Adrenal gland (tissue), 12 donors: ENCODE data around the gene MGMT. TPM values are rescaled to one million over a fixed set of nuclear protein-coding genes. Genes with fewer than 3 reads are reported as not detected.

ENCODE experiments used
- DNase-seq, 7 donors: peaks; one replicate each; pipeline ENCODE4 v3.0.0-alpha.2; 2019 to 2020
- H3K27ac ChIP-seq, 5 donors: fragments of 200-600 bp; sonication (generic) in 4 of 5; 1 replicate in 3 of 5; 2 replicates in 2 of 5; pipeline versions ENCODE4 v1.5.1 to v1.8.0; 2016 to 2020; ENCODE audit warnings: mild to moderate bottlenecking in 1 of 5
- H3K27me3 ChIP-seq: fragments of 200-600 bp; 2 replicates; pipeline ENCODE4 v1.8.0; 2021
- H3K36me3 ChIP-seq, 2 donors: fragments of 200-600 bp; replicated peaks in 1 of 2; 1 replicate in 1 of 2; 2 replicates in 1 of 2; pipeline versions ENCODE4 v1.5.1 to v1.8.0; 2018 to 2022
- H3K4me1 ChIP-seq, 2 donors: fragments of 200-600 bp; replicated peaks in 1 of 2; 1 replicate in 1 of 2; 2 replicates in 1 of 2; pipeline versions ENCODE4 v1.5.1 to v1.8.0; 2018 to 2021
- H3K4me3 ChIP-seq, 4 donors: fragments of 200-600 bp; sonication (generic) in 3 of 4; one replicate each; pipeline ENCODE4 v1.5.1; 2016 to 2018
- H3K9me3 ChIP-seq, 3 donors: fragments of 200-600 bp; sonication (generic) in 1 of 3; replicated peaks in 1 of 3; 1 replicate in 2 of 3; 2 replicates in 1 of 3; pipeline versions ENCODE4 v1.5.1 to v1.8.0; 2016 to 2021
- CTCF ChIP-seq, 6 experiments: fragments of 450-650 bp in 4 of 6; fragments of 200-600 bp in 2 of 6; sonication (generic) in 1 of 6; IDR thresholded peaks; 1 replicate in 5 of 6; 2 replicates in 1 of 6; pipeline versions ENCODE4 v1.5.1 to v1.8.0; 2016 to 2021; ENCODE audit warnings: antibody characterized with exemption in 6 of 6, mild to moderate bottlenecking in 2 of 6, moderate library complexity in 1 of 6
- POLR2A ChIP-seq, 2 donors: fragments of 450-650 bp; IDR thresholded peaks; one replicate each; pipeline ENCODE4 v1.6.1; 2017; ENCODE audit warnings: antibody characterized with exemption in 2 of 2, mild to moderate bottlenecking in 2 of 2, moderate library complexity in 1 of 2
- WGBS, 4 donors: extraction: QIAGEN DNeasy Blood & Tissue Kit in 2 of 4; methylation state at CpG; one replicate each; pipeline versions ENCODE4 v1.1.5 to v1.1.7; 2013 to 2017; 5-methylcytosine and 5-hydroxymethylcytosine counted together
- intact Hi-C, 2 donors: fragments of 100-400 bp; cut with DNase I; formaldehyde crosslinking; loops; one replicate each; pipeline versions ENCODE4 v1.14.1 to v1.15.0; 2022 to 2023
- polyA plus RNA-seq, 3 donors: library from polyadenylated mRNA; stranded (reverse); fragments of 200-250 nt in 2 of 3; fragments of 350-450 nt in 1 of 3; fragmentation: Illumina TruSeq in 1 of 3; extraction: RNeasy Lipid Tissue Mini Kit (QIAGEN cat#74804) in 1 of 3; gene quantifications; one replicate each; pipeline ENCODE4 v1.2.3, GENCODE V29; 2013 to 2014
- total RNA-seq, 9 donors: library from RNA; depleted of rRNA in 4 of 9; stranded (reverse); fragments of >200 nt in 4 of 9; fragments of 120-200 nt in 1 of 9; fragmentation: NEBNext Ultra II Directional in 1 of 9; extraction: Animal tissue kit (Norgen Biotek cat#: 25700) in 1 of 9; gene quantifications; one replicate each; pipeline versions ENCODE4 v1.1.0 to v1.2.4, GENCODE V29; 2013 to 2023
- donor health status: healthy with polysubstance abuse.
- donor health status: Bipolar disorder and iron deficiency.
- donor health status: DM: yes; HTN: yes; CAD: no.
- donor health status: DM: no; HTN: no; CAD: no.
- donor health status: DM: no; HTN: no; CAD: no.
- donor health status: DM: yes; HTN: yes; CAD: no.

MGMT gene
- total and polyA plus RNA-seq, 12 donors: 3.8 to 35.8 (median 21.2) TPM

- no peaks in the 10 kb centered on the region for H3K9me3 ChIP-seq
- intact Hi-C loops: no loop called here
- no peaks in the 10 kb centered on the region for H3K4me1 ChIP-seq
- DNase-seq: no peak
- no peaks in the 10 kb centered on the region for H3K27me3 ChIP-seq
- no peaks in the 10 kb centered on the region for H3K36me3 ChIP-seq
- H3K4me3 ChIP-seq: no peak overlapping the region
- TF ChIP-seq CTCF (IDR thresholded peaks at IDR 0.05) (no peak), POLR2A (IDR thresholded peaks at IDR 0.05) (no peak)
- no peak overlapping the region for H3K27ac ChIP-seq
- 93 to 97% (median 97%) methylated on average over 11 to 15 of the region's 15 CpGs for WGBS, 4 donors
Measured at GRCh38 chr10:129531195-129531968, 64.3 kb downstream of the MGMT start.

- Histone ChIP-seq H3K36me3 (no peaks in the 10 kb centered on the region), H3K4me3 (no peak overlapping the region), H3K4me1 (no peaks in the 10 kb centered on the region), H3K27me3 (no peaks in the 10 kb centered on the region), H3K9me3 (no peaks in the 10 kb centered on the region), H3K27ac (no peak overlapping the region)
- TF ChIP-seq POLR2A (IDR thresholded peaks at IDR 0.05): no peak
- 90 to 94% (median 91%) methylated on average over 6 to 10 of the region's 10 CpGs for WGBS, 4 donors
- intact Hi-C loops: no loop called here
- DNase-seq: no peak
Measured at GRCh38 chr10:129531969-129532660, 65.1 kb downstream of the MGMT start.

- TF ChIP-seq CTCF (IDR thresholded peaks at IDR 0.05): no peak
- TF ChIP-seq POLR2A (IDR thresholded peaks at IDR 0.05): no peak
- H3K27ac ChIP-seq: no peak overlapping the region
- 63 to 100% (median 81%) methylated on average over 1 to 12 of the region's 12 CpGs for WGBS, 4 donors
Measured at GRCh38 chr10:129532838-129533237, 65.8 kb downstream of the MGMT start.

GRCh38 chr10:129533281-129533680 is 66.2 kb downstream of the MGMT start:
- H3K27me3 ChIP-seq: no peaks in the 10 kb centered on the region
- WGBS, 4 donors: 73 to 91% (median 87%) methylated on average over 3 to 11 of the region's 11 CpGs
- H3K9me3 ChIP-seq: no peaks in the 10 kb centered on the region
- no peaks in the 10 kb centered on the region for H3K4me1 ChIP-seq
- H3K4me3 ChIP-seq: no peak overlapping the region
- intact Hi-C loops: no loop called here
- no peak overlapping the region for H3K27ac ChIP-seq
- TF ChIP-seq POLR2A (IDR thresholded peaks at IDR 0.05) (no peak), CTCF (IDR thresholded peaks at IDR 0.05) (no peak)
- H3K36me3 ChIP-seq: no peaks in the 10 kb centered on the region
- DNase-seq: no peak

More at GRCh38 chr10:129532838-129533237, 65.8 kb downstream of the MGMT start:
- no peak for DNase-seq
- Histone ChIP-seq H3K36me3 (no peaks in the 10 kb centered on the region), H3K9me3 (no peaks in the 10 kb centered on the region), H3K4me3 (no peak overlapping the region), H3K4me1 (no peaks in the 10 kb centered on the region), H3K27me3 (no peaks in the 10 kb centered on the region)
- intact Hi-C loops: no loop called here
